HG03571 (cell line): ENCODE measurements around the gene REEP3.

Experiments
- ATAC-seq: cut with Tn5 transposase; IDR thresholded peaks from one replicate; pipeline ENCODE4 v1.9.1; 2021; ENCODE audit not compliant: unreplicated experiment

REEP3 gene

GRCh38 chr10:63584725-63585035 lies 63.5 kb downstream of the REEP3 start:
- ATAC-seq, result no peak

GRCh38 chr10:63585041-63585440 lies 63.8 kb downstream of the REEP3 start:
- ATAC-seq, result no peak

- ATAC-seq, result no peak
Measured at GRCh38 chr10:63586043-63586442, 64.8 kb downstream of the REEP3 start.

- ATAC-seq, result no peak
Measured at GRCh38 chr10:63587191-63587590, 66.0 kb downstream of the REEP3 start.

- no peak for ATAC-seq
Measured at GRCh38 chr10:63588436-63589167, 67.4 kb downstream of the REEP3 start.

- no peak for ATAC-seq
Measured at GRCh38 chr10:63591600-63592379, 70.6 kb downstream of the REEP3 start.

- ATAC-seq, result no peak
Measured at GRCh38 chr10:63593576-63593975, 72.4 kb downstream of the REEP3 start.

GRCh38 chr10:63595072-63595471 lies 73.9 kb downstream of the REEP3 start:
- ATAC-seq, result no peak

- ATAC-seq, result no peak
Measured at GRCh38 chr10:63596924-63597323, 75.7 kb downstream of the REEP3 start.

GRCh38 chr10:63600540-63600939 lies 79.3 kb downstream of the REEP3 start:
- ATAC-seq, result no peak

GRCh38 chr10:63603709-63604445 lies 82.7 kb downstream of the REEP3 start:
- ATAC-seq, result no peak

GRCh38 chr10:63605197-63605967 lies 84.2 kb downstream of the REEP3 start:
- no peak for ATAC-seq

- ATAC-seq, result no peak
Measured at GRCh38 chr10:63608511-63608910, 87.3 kb downstream of the REEP3 start.

GRCh38 chr10:63611078-63611477 lies 89.9 kb downstream of the REEP3 start:
- ATAC-seq, result no peak

GRCh38 chr10:63614371-63614891 lies 93.2 kb downstream of the REEP3 start:
- ATAC-seq, result no peak

GRCh38 chr10:63618552-63618951 lies 97.4 kb downstream of the REEP3 start:
- no peak for ATAC-seq

- ATAC-seq, result no peak
Measured at GRCh38 chr10:63619426-63619825, 98.2 kb downstream of the REEP3 start.

- ATAC-seq, result no peak
Measured at GRCh38 chr10:63622097-63622496, 100.9 kb downstream of the REEP3 start.

GRCh38 chr10:63624701-63625100 lies 103.5 kb downstream of the REEP3 start:
- ATAC-seq, result no peak

GRCh38 chr10:63627396-63627795 lies 106.2 kb downstream of the REEP3 start:
- no peak for ATAC-seq

- no peak for ATAC-seq
Measured at GRCh38 chr10:63627881-63628296, 106.7 kb downstream of the REEP3 start.
